WTC11 (cell line): Measurements from ENCODE around the gene EPS8L2. TPM values are rescaled to one million over a fixed set of nuclear protein-coding genes. Genes with fewer than 3 reads are reported as not detected.

ENCODE experiments used
- ATAC-seq: fragments of 200-7000 bp; cut with Tn5 transposase; 2 replicates; pipeline ENCODE4 v1.10.0; 2021; ENCODE audit warnings: mild to moderate bottlenecking, moderate library complexity
- CTCF ChIA-PET: fragments of 300-600 bp; sonication (Branson Sonifier 250); formaldehyde crosslinking; loops from one replicate; lab custom pipeline; 2021; ENCODE audit warnings: antibody characterized with exemption; lab: Charles Lee
- POLR2A ChIA-PET: fragments of 350-600 bp; sonication (Branson Sonifier 250); formaldehyde crosslinking; loops from one replicate; lab custom pipeline; 2021; ENCODE audit warnings: antibody characterized with exemption; lab: Charles Lee
- DNase-seq: peaks from one replicate; pipeline ENCODE4 v3.0.0; 2021; ENCODE audit warnings: low spot score
- H3K27ac Mint-ChIP-seq: 2 replicates; pipeline ENCODE4 v1.8.0; 2021; ENCODE audit warnings: mixed read lengths
- H3K27me3 Mint-ChIP-seq: 2 replicates; pipeline ENCODE4 v1.8.0; 2021; ENCODE audit warnings: low read depth, mild to moderate bottlenecking, moderate library complexity, mixed read lengths
- H3K36me3 Mint-ChIP-seq: 2 replicates; pipeline ENCODE4 v1.8.0; 2021; ENCODE audit warnings: mixed read lengths
- H3K4me1 Mint-ChIP-seq: 2 replicates; pipeline ENCODE4 v1.8.0; 2022; ENCODE audit warnings: mixed read lengths
- H3K4me3 Mint-ChIP-seq: 2 replicates; pipeline ENCODE4 v1.8.0; 2021; ENCODE audit warnings: mild to moderate bottlenecking, moderate library complexity, mixed read lengths
- H3K9me3 Mint-ChIP-seq: 2 replicates; pipeline ENCODE4 v1.8.0; 2021; ENCODE audit warnings: mixed read lengths
- ATF1 ChIP-seq: sonication (generic); formaldehyde crosslinking; IDR thresholded peaks from 2 replicates; pipeline ENCODE4 v1.8.1; 2023; ENCODE audit warnings: mild to moderate bottlenecking, moderate library complexity, missing genetic modification reagents
- CBFB ChIP-seq: sonication (generic); formaldehyde crosslinking; IDR thresholded peaks from 2 replicates; pipeline ENCODE4 v1.8.1; 2022; ENCODE audit warnings: mild to moderate bottlenecking, low read depth, missing genetic modification reagents
- IRF2 ChIP-seq: sonication (generic); formaldehyde crosslinking; IDR thresholded peaks from 2 replicates; pipeline ENCODE4 v1.8.0; 2022; ENCODE audit warnings: low read depth, missing genetic modification reagents, borderline replicate concordance
- NFATC4 ChIP-seq: fragments of 250-450 bp; sonication (Bioruptor Pico); IDR thresholded peaks from 2 replicates; pipeline ENCODE4 v1.9.0; 2021; ENCODE audit warnings: mild to moderate bottlenecking
- SP1 ChIP-seq: sonication (generic); formaldehyde crosslinking; conservative IDR thresholded peaks from 2 replicates; pipeline ENCODE4 v1.8.1; 2022; ENCODE audit warnings: missing genetic modification reagents
- TP53 ChIP-seq: sonication (generic); formaldehyde crosslinking; IDR thresholded peaks from 2 replicates; pipeline ENCODE4 v1.8.1; 2023; ENCODE audit warnings: mild to moderate bottlenecking, missing genetic modification reagents
- ZBTB21 ChIP-seq: sonication (generic); formaldehyde crosslinking; IDR thresholded peaks from 2 replicates; pipeline ENCODE4 v1.8.1; 2023; ENCODE audit warnings: mild to moderate bottlenecking, missing genetic modification reagents, borderline replicate concordance
- ZNF138 ChIP-seq: sonication (generic); formaldehyde crosslinking; conservative IDR thresholded peaks from 2 replicates; pipeline ENCODE4 v1.8.1; 2022; ENCODE audit warnings: mild to moderate bottlenecking, moderate library complexity, missing genetic modification reagents
- total RNA-seq: library from RNA; stranded (reverse); gene quantifications from 3 replicates; pipeline ENCODE4 v1.2.3, GENCODE V29; 2021
- TF ChIP-seq, protein P1 (sequence below): fragments of 250-450 bp; sonication (Bioruptor Pico); IDR thresholded peaks from 2 replicates; pipeline ENCODE4 v1.8.0; 2021; ENCODE audit warnings: mild to moderate bottlenecking
- TF ChIP-seq, protein P2 (sequence below): fragments of 250-450 bp; sonication (Bioruptor Pico); IDR thresholded peaks from 2 replicates; pipeline ENCODE4 v1.9.0; 2021; ENCODE audit warnings: mild to moderate bottlenecking
- TF ChIP-seq, protein P3 (sequence below): sonication (generic); formaldehyde crosslinking; IDR thresholded peaks from 2 replicates; pipeline ENCODE4 v1.8.1; 2022; ENCODE audit warnings: low read depth, missing genetic modification reagents, borderline replicate concordance
- TF ChIP-seq, protein P4 (sequence below): sonication (generic); formaldehyde crosslinking; IDR thresholded peaks from 2 replicates; pipeline ENCODE4 v1.8.1; 2023; ENCODE audit warnings: mild to moderate bottlenecking, missing genetic modification reagents, moderate library complexity
- TF ChIP-seq, protein P5 (sequence below): fragments of 250-450 bp; sonication (Bioruptor Pico); IDR thresholded peaks from 2 replicates; pipeline ENCODE4 v1.9.0; 2021; ENCODE audit warnings: mild to moderate bottlenecking
- TF ChIP-seq, protein P6 (sequence below): sonication (generic); formaldehyde crosslinking; IDR thresholded peaks from 2 replicates; pipeline ENCODE4 v1.8.0; 2023; ENCODE audit warnings: missing genetic modification reagents
- TF ChIP-seq, protein P7 (sequence below): sonication (generic); formaldehyde crosslinking; conservative IDR thresholded peaks from 2 replicates; pipeline ENCODE4 v1.8.1; 2023; ENCODE audit warnings: mild to moderate bottlenecking, low read depth, missing genetic modification reagents, moderate library complexity

EPS8L2 gene
- total RNA-seq, 1 experiment from 2014 or later = 51.6 TPM

DNA sequence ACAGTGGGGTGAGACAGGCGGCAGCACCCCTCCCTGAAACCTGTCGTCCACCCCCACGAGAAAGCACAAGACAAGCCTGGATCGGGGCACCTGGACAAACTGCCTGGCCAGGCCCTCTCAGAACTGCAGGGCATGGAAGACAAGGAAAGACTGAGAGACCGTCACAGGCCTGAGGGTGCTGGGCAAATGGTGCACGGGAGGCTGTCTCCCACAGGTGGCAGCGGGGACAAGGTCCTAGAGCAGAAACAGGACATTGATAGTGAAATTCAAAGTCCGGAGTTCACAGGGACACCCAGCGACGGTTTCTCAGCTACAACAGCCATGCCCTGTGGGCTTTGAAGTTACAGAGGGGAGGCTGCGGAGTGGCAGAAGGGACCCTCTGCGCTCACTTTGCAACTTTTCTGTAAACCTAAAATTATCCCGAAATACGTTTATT, 48.3 kb upstream of the EPS8L2 start (continued):
- TF ChIP-seq, protein P1, sequence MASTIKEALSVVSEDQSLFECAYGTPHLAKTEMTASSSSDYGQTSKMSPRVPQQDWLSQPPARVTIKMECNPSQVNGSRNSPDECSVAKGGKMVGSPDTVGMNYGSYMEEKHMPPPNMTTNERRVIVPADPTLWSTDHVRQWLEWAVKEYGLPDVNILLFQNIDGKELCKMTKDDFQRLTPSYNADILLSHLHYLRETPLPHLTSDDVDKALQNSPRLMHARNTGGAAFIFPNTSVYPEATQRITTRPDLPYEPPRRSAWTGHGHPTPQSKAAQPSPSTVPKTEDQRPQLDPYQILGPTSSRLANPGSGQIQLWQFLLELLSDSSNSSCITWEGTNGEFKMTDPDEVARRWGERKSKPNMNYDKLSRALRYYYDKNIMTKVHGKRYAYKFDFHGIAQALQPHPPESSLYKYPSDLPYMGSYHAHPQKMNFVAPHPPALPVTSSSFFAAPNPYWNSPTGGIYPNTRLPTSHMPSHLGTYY (CRISPR knock-in tag) = no peak
- TF ChIP-seq TP53 (no peak), IRF2 (no peak), ZNF138 (CRISPR knock-in tag) (no peak)
- TF ChIP-seq, protein P2, sequence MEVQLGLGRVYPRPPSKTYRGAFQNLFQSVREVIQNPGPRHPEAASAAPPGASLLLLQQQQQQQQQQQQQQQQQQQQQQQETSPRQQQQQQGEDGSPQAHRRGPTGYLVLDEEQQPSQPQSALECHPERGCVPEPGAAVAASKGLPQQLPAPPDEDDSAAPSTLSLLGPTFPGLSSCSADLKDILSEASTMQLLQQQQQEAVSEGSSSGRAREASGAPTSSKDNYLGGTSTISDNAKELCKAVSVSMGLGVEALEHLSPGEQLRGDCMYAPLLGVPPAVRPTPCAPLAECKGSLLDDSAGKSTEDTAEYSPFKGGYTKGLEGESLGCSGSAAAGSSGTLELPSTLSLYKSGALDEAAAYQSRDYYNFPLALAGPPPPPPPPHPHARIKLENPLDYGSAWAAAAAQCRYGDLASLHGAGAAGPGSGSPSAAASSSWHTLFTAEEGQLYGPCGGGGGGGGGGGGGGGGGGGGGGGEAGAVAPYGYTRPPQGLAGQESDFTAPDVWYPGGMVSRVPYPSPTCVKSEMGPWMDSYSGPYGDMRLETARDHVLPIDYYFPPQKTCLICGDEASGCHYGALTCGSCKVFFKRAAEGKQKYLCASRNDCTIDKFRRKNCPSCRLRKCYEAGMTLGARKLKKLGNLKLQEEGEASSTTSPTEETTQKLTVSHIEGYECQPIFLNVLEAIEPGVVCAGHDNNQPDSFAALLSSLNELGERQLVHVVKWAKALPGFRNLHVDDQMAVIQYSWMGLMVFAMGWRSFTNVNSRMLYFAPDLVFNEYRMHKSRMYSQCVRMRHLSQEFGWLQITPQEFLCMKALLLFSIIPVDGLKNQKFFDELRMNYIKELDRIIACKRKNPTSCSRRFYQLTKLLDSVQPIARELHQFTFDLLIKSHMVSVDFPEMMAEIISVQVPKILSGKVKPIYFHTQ (CRISPR knock-in tag) = no peak
- TF ChIP-seq, protein P3, sequence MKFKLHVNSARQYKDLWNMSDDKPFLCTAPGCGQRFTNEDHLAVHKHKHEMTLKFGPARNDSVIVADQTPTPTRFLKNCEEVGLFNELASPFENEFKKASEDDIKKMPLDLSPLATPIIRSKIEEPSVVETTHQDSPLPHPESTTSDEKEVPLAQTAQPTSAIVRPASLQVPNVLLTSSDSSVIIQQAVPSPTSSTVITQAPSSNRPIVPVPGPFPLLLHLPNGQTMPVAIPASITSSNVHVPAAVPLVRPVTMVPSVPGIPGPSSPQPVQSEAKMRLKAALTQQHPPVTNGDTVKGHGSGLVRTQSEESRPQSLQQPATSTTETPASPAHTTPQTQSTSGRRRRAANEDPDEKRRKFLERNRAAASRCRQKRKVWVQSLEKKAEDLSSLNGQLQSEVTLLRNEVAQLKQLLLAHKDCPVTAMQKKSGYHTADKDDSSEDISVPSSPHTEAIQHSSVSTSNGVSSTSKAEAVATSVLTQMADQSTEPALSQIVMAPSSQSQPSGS (CRISPR knock-in tag) = no peak

DNA sequence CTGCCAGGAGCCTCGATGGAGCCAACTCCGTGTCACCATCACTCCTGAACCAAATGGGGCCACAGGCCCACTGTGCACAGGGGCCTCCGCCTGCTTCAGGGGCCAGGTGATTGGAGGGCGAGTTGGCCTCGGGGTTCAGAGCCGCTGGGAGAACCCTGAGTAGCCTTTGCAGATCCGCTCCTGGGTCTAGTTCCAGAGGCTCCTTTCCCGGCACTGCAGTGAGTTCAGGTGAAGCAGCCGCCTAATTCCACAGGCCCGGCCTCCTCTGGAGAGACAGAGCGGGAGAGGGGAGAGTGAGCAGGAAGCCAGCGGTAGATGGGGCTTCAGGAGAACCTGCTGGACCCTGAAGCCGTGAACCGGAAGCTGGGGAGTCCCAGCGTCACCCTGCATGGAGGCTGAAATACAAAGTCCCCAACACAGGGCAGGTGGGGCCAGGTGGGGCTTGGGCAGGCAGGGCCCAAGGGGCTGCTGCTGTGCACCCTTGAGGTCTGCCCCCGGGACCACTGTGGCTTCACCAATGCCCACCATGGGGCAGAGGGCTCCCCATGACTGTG, 46.4 kb upstream of the EPS8L2 start:
- ATAC-seq = no peak
- peak overlapping the region; percentile 65; the same call in 1 of the 2 replicates for H3K27ac Mint-ChIP-seq
- POLR2A ChIA-PET = no interaction called here

DNA sequence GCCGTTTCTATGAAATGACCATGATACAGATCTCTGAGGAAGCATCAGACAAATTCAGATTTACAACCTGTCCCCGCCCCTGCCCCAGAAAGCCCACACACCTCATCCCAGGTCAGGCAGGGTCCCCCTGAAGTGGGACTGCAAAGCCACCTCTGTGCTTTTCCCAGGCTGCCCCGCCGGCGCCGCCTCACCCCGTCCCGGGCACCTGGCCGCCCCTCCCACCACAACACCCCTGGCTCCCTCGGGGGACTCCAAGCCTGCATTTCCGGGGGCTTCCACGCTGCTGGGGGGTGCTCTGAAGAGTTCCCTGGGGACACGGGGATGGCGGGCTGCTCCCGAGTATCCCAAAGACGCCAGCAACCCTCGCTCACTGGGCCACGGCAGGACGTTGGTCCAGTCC, 45.8 kb upstream of the EPS8L2 start:
- DNase-seq (no peak), ATAC-seq (no peak)
- Mint-ChIP-seq H3K9me3 (0 out of 2 replicates have a peak, but pooled peaks cover 1% of the 10 kb centered on the region), H3K27me3 (no peaks in the 10 kb centered on the region), H3K36me3 (peaks cover 22% of the 10 kb centered on the region), H3K4me3 (no peak overlapping the region), H3K4me1 (no peaks in the 10 kb centered on the region), H3K27ac (peak overlapping the region; percentile 65)
- POLR2A ChIA-PET = no interaction called here
- CTCF ChIA-PET = interaction anchor here (0.9 kb wide), 1 partner anchor 36 kb away, joined by 3 read pairs; the partner anchor contains the start of gene TMEM80
- TF ChIP-seq, protein P4, sequence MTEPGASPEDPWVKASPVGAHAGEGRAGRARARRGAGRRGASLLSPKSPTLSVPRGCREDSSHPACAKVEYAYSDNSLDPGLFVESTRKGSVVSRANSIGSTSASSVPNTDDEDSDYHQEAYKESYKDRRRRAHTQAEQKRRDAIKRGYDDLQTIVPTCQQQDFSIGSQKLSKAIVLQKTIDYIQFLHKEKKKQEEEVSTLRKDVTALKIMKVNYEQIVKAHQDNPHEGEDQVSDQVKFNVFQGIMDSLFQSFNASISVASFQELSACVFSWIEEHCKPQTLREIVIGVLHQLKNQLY = no peak
- no peak for TF ChIP-seq ZBTB21 (CRISPR knock-in tag)
- TF ChIP-seq, protein P2 (CRISPR knock-in tag) = no peak
- TF ChIP-seq, protein P5, sequence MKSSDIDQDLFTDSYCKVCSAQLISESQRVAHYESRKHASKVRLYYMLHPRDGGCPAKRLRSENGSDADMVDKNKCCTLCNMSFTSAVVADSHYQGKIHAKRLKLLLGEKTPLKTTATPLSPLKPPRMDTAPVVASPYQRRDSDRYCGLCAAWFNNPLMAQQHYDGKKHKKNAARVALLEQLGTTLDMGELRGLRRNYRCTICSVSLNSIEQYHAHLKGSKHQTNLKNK (CRISPR knock-in tag) = no peak
- TF ChIP-seq, protein P6, sequence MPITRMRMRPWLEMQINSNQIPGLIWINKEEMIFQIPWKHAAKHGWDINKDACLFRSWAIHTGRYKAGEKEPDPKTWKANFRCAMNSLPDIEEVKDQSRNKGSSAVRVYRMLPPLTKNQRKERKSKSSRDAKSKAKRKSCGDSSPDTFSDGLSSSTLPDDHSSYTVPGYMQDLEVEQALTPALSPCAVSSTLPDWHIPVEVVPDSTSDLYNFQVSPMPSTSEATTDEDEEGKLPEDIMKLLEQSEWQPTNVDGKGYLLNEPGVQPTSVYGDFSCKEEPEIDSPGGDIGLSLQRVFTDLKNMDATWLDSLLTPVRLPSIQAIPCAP (CRISPR knock-in tag) = no peak

More for the DNA sequence above, 46.4 kb upstream of the EPS8L2 start:
- no peak for DNase-seq
- Mint-ChIP-seq H3K4me3 (no peak overlapping the region), H3K27me3 (no peaks in the 10 kb centered on the region), H3K36me3 (peaks cover 25% of the 10 kb centered on the region), H3K4me1 (no peaks in the 10 kb centered on the region), H3K9me3 (no peaks in the 10 kb centered on the region)
- TF ChIP-seq ATF1 (CRISPR knock-in tag) (no peak), NFATC4 (CRISPR knock-in tag) (no peak), CBFB (CRISPR knock-in tag) (no peak), SP1 (CRISPR knock-in tag) (no peak)
- TF ChIP-seq, protein P7, sequence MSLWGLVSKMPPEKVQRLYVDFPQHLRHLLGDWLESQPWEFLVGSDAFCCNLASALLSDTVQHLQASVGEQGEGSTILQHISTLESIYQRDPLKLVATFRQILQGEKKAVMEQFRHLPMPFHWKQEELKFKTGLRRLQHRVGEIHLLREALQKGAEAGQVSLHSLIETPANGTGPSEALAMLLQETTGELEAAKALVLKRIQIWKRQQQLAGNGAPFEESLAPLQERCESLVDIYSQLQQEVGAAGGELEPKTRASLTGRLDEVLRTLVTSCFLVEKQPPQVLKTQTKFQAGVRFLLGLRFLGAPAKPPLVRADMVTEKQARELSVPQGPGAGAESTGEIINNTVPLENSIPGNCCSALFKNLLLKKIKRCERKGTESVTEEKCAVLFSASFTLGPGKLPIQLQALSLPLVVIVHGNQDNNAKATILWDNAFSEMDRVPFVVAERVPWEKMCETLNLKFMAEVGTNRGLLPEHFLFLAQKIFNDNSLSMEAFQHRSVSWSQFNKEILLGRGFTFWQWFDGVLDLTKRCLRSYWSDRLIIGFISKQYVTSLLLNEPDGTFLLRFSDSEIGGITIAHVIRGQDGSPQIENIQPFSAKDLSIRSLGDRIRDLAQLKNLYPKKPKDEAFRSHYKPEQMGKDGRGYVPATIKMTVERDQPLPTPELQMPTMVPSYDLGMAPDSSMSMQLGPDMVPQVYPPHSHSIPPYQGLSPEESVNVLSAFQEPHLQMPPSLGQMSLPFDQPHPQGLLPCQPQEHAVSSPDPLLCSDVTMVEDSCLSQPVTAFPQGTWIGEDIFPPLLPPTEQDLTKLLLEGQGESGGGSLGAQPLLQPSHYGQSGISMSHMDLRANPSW (CRISPR knock-in tag) = no peak
- CTCF ChIA-PET = interaction anchor here (1.0 kb wide), 1 partner anchor 66 kb away, joined by 4 read pairs; no protein-coding TSS in a partner anchor
